Gastrocnemius medialis (tissue), 4 donors: ENCODE data around the gene MTFR1L. TPM values are rescaled to one million over a fixed set of nuclear protein-coding genes. Genes with fewer than 3 reads are reported as not detected.
A peak's percentile ranks its signal among the peaks of the same experiment; 100 is the strongest.

ENCODE experiments used
- ATAC-seq, 2 donors: fragments of 150-250 bp; one replicate each; pipeline ENCODE4 v1.9.1; 2016
- DNase-seq, 2 donors: peaks; one replicate each; pipeline ENCODE4 v3.0.0-alpha.2; 2019
- H3K27ac ChIP-seq, 4 donors: fragments of 200-600 bp; sonication (generic); 1 replicate in 1 of 4; 2 replicates in 3 of 4; pipeline ENCODE4 v1.5.1; 2016 to 2018; ENCODE audit warnings: mild to moderate bottlenecking in 2 of 4, moderate library complexity in 1 of 4
- H3K27me3 ChIP-seq, 3 donors: fragments of 200-600 bp; sonication (generic) in 2 of 3; 1 replicate in 1 of 3; 2 replicates in 2 of 3; pipeline versions ENCODE4 v1.5.1 to v1.6.0; 2016 to 2019; ENCODE audit warnings: mild to moderate bottlenecking in 1 of 3, moderate library complexity in 1 of 3
- H3K36me3 ChIP-seq, 2 donors: fragments of 200-600 bp; sonication (generic) in 1 of 2; one replicate each; pipeline ENCODE4 v1.5.1; 2017 to 2018
- H3K4me1 ChIP-seq, 2 donors: fragments of 200-600 bp; sonication (generic) in 1 of 2; one replicate each; pipeline ENCODE4 v1.5.1; 2016 to 2017; ENCODE audit warnings: mild to moderate bottlenecking in 2 of 2
- H3K4me3 ChIP-seq, 4 donors: fragments of 200-600 bp; sonication (generic) in 3 of 4; 1 replicate in 1 of 4; 2 replicates in 3 of 4; pipeline ENCODE4 v1.5.1; 2016 to 2019; ENCODE audit warnings: mild to moderate bottlenecking in 2 of 4
- H3K9me3 ChIP-seq, 3 donors: fragments of 200-600 bp; sonication (generic) in 2 of 3; 1 replicate in 1 of 3; 2 replicates in 2 of 3; pipeline ENCODE4 v1.5.1; 2016 to 2019
- POLR2A ChIP-seq, 2 donors: fragments of 450-650 bp; IDR thresholded peaks; one replicate each; pipeline ENCODE4 v1.6.1; 2017; ENCODE audit warnings: antibody characterized with exemption in 2 of 2, mild to moderate bottlenecking in 2 of 2, moderate library complexity in 2 of 2
- in situ Hi-C, 4 donors: fragments of 200-750 bp; cut with MboI; loops; one replicate each; pipeline versions ENCODE4 v1.15.0 to v1.8.0; 2017; ENCODE audit warnings: low sequenced_read_pairs in 4 of 4
- intact Hi-C: fragments of 100-400 bp; cut with DNase I; formaldehyde crosslinking; loops from one replicate; pipeline ENCODE4 v1.15.1; 2023; ENCODE audit warnings: low total_unique reads
- total RNA-seq, 4 donors: library from RNA; depleted of rRNA; stranded (reverse); fragments of >200 nt; gene quantifications; one replicate each; pipeline versions ENCODE4 v1.1.0 to v1.2.3, GENCODE V29; 2016
- TF ChIP-seq, protein P1 (sequence below), 5 experiments: fragments of 450-650 bp in 3 of 5; fragments of 200-600 bp in 2 of 5; sonication (generic) in 2 of 5; IDR thresholded peaks in 4 of 5; conservative IDR thresholded peaks in 1 of 5; 1 replicate in 4 of 5; 2 replicates in 1 of 5; pipeline ENCODE4 v1.5.1; 2016 to 2019; ENCODE audit warnings: antibody characterized with exemption in 5 of 5, mild to moderate bottlenecking in 3 of 5, moderate library complexity in 3 of 5

Gene MTFR1L
- total RNA-seq, 4 donors from 2014 or later = 123 to 186 (median 170) TPM

DNA sequence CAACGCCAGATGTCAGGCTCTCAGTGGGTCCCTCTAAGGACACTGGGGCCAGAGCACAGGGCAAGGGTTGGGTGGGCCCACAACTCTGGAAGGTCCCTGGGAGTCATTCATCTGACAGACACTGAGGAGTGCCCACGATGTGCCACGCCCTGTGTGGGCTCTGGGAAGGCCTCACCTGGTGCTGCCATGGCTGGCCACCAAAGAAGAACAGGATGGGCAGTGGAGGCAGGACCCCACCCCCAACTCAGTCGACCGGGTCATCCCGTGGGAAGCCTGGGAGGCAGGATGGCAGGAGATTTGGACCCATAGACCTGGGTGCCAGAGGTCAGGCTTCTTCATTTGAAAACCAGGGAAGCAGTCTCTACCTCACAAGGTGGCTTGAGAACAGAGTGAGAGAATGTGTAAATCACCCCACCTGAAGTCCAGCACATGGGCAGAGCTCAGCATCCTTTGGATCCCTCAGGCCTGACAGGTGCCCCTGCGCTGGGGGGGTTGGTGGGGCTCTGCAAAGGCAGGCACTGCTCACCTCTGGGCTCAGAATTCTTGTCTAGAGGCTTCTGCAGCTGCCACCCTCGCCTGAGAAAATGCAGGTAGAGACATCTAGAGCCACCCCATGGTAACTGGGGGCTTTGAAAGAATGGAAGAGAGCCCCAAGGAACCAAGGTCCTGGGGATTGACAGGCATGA, 20.9 kb upstream of the MTFR1L start:
- intact Hi-C loops (no loop called here), in situ Hi-C loops (loop anchor here in 3 of 4 donors (5.0 kb wide), 1 partner anchor 187 kb away; no protein-coding TSS in a partner anchor)
- ATAC-seq (no peak), DNase-seq (no peak)
- H3K27me3 ChIP-seq = no peaks in the 10 kb centered on the region
- no peak overlapping the region for H3K4me3 ChIP-seq
- H3K9me3 ChIP-seq = no peaks in the 10 kb centered on the region
- H3K4me1 ChIP-seq = peaks cover 69% of the 10 kb centered on the region in 2 donors
- peak overlapping the region; percentile 86 to 91 (median 90) for H3K27ac ChIP-seq
- H3K36me3 ChIP-seq = no peaks in the 10 kb centered on the region
- TF ChIP-seq POLR2A (IDR thresholded peaks at IDR 0.05) = no peak
- TF ChIP-seq, protein P1, sequence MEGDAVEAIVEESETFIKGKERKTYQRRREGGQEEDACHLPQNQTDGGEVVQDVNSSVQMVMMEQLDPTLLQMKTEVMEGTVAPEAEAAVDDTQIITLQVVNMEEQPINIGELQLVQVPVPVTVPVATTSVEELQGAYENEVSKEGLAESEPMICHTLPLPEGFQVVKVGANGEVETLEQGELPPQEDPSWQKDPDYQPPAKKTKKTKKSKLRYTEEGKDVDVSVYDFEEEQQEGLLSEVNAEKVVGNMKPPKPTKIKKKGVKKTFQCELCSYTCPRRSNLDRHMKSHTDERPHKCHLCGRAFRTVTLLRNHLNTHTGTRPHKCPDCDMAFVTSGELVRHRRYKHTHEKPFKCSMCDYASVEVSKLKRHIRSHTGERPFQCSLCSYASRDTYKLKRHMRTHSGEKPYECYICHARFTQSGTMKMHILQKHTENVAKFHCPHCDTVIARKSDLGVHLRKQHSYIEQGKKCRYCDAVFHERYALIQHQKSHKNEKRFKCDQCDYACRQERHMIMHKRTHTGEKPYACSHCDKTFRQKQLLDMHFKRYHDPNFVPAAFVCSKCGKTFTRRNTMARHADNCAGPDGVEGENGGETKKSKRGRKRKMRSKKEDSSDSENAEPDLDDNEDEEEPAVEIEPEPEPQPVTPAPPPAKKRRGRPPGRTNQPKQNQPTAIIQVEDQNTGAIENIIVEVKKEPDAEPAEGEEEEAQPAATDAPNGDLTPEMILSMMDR (IDR thresholded peaks at IDR 0.05 in 4 of 5, conservative IDR thresholded peaks at IDR 0.05 in 1 of 5) = no peak

DNA sequence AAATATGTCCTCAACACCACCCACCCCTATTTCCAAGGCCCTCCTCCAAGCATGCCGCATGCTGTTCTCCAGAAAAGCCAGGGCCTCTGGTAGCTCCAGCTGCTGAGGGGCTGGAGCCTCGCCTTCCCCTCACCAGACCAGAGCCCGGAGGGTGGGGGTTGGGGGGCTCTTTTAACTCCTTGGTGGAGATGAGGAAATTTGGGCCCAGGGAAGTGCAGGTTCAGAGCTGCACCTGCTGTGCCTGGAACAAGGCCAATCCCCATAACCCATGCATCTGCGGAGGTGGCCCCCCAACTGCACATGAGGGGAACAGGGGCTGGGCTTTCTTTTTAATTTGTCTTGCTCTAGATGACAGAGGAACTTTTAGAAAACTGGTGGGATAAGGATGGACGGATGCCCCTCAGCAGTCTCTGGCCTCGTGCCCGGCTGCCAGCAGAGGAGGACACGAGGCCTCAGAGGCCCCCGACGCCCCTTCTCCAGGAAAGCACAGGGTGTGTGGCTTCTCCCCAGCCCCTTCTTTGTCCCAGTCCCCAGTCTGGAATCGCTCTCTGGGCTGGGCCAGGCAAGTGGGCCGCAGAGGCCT, 20.3 kb upstream of the MTFR1L start:
- intact Hi-C loops = no loop called here
- Histone ChIP-seq H3K27me3 (no peaks in the 10 kb centered on the region), H3K4me3 (peak overlapping the region; percentile 47 to 64 (median 59)), H3K9me3 (no peaks in the 10 kb centered on the region), H3K27ac (peak overlapping the region; percentile 86 to 91 (median 90)), H3K4me1 (peaks cover 70 to 71% of the 10 kb centered on the region in 2 donors), H3K36me3 (no peaks in the 10 kb centered on the region)
- in situ Hi-C loops = loop anchor here in 3 of 4 donors (5.0 kb wide), 1 partner anchor 187 kb away; no protein-coding TSS in a partner anchor
- no peak for ATAC-seq
- TF ChIP-seq, protein P1 (IDR thresholded peaks at IDR 0.05 in 4 of 5, conservative IDR thresholded peaks at IDR 0.05 in 1 of 5) = no peak
- no peak for TF ChIP-seq POLR2A (IDR thresholded peaks at IDR 0.05)
- no peak for DNase-seq

DNA sequence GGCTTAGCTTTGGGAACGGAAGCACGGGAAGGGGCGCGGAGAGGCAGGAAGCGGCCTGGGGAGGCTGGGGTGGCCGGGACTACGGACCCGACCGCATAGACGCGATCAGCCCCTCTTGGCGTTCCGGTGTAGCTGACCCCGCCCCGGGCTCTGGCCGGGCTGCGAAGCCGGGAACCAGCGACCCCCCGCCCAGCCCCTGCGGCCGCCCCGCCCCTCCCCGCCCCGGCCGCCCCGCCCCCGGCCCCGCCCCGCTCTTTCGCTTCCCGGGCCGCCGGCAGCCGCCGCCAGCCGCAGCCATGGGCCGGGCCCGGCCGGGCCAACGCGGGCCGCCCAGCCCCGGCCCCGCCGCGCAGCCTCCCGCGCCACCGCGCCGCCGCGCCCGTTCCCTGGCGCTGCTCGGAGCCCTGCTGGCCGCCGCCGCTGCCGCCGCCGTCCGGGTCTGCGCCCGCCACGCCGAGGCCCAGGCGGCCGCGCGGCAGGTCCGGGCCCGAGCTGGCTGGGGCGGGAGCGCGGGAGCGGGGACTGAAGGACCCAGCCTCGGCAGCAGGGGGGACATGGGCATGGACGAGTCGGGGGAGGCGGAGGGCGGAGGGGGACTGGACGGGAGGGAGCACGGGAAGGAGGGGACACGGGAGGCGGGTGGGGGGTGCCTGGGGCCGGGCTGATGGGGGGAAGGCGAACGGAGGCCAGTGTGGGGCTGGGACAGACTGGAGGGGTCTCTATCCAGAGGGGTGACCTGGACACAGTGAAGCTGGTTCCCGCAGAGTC, 19.6 kb upstream of the MTFR1L start, which contains the start of gene SELENON:
SELENON (plus strand) TSS at position 259 of the 768 bp plus-strand sequence; CDS start at position 297, 38 bp downstream.
- Histone ChIP-seq H3K4me1 (peaks cover 71 to 74% of the 10 kb centered on the region in 2 donors), H3K27me3 (no peaks in the 10 kb centered on the region), H3K36me3 (no peaks in the 10 kb centered on the region), H3K9me3 (no peaks in the 10 kb centered on the region), H3K27ac (peak within 1 kb of the TSS; percentile 86 to 91 (median 90)), H3K4me3 (peak within 1 kb of the TSS; percentile 66 to 75 (median 72))
- intact Hi-C loops = loop anchor here (5.0 to 10.0 kb wide), 3 partner anchors 258 to 565 kb away; partner anchors contain the start of genes LDLRAP1, MACO1 and SYF2
- in situ Hi-C loops = loop anchor here (5.0 to 10.0 kb wide), 2 partner anchors 55 to 188 kb away; no protein-coding TSS in a partner anchor
- DNase-seq (peak; percentile 32 to 42), ATAC-seq (peak; percentile 43 to 45)
- TF ChIP-seq, protein P1 (IDR thresholded peaks at IDR 0.05 in 4 of 5, conservative IDR thresholded peaks at IDR 0.05 in 1 of 5) = no peak
- no peak for TF ChIP-seq POLR2A (IDR thresholded peaks at IDR 0.05)

DNA sequence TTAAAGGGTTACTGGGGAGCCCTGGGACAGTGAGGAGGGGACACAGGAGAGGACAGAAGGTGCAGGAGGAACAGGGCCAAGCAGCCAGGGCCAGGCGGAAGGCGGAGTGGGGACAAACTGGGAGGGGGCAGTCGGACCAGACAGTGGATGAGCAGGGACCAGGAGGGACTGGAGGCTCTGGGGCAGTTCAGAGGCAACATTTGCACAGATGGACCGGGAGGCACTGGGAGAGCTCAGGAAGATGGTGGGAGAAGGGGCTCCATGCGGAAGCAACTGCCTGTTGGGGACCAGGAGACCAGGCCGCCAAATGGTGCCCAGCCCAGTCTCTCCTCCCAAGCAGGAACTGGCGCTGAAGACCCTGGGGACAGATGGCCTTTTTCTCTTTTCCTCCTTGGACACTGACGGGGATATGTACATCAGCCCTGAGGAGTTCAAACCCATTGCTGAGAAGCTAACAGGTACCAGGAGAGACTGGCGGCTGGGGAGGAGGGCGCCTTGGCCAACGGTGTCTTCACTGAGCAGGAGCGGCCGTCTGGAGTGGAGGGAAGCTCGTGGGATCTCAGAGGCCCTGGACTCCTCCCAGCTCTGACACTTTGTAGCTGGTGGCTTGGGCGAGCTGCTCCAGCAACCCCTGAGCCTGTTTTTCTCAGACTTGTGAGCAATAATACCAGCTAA, 18.9 kb upstream of the MTFR1L start:
- intact Hi-C loops = loop anchor here (5.0 to 10.0 kb wide), 3 partner anchors 259 to 566 kb away; partner anchors contain the start of genes LDLRAP1, MACO1 and SYF2
- H3K4me3 ChIP-seq = peak overlapping the region; percentile 66 to 75 (median 72)
- no peaks in the 10 kb centered on the region for H3K36me3 ChIP-seq
- in situ Hi-C loops = loop anchor here in 1 of 4 donors (5.0 to 10.0 kb wide), 2 partner anchors 56 to 189 kb away; no protein-coding TSS in a partner anchor
- H3K9me3 ChIP-seq = no peaks in the 10 kb centered on the region
- TF ChIP-seq, protein P1 (IDR thresholded peaks at IDR 0.05 in 4 of 5, conservative IDR thresholded peaks at IDR 0.05 in 1 of 5) = no peak
- no peak for TF ChIP-seq POLR2A (IDR thresholded peaks at IDR 0.05)
- ATAC-seq (peak in 1 of 2 donors; percentile 5), DNase-seq (peak in 1 of 2 donors; percentile 38)
- H3K4me1 ChIP-seq = peaks cover 71 to 74% of the 10 kb centered on the region in 2 donors
- H3K27ac ChIP-seq = peak overlapping the region; percentile 80 to 82 (median 80)
- no peaks in the 10 kb centered on the region for H3K27me3 ChIP-seq
